ENCODE results near the gene AK9.

GRCh38 chr6:109466212-109466923 is 224.6 kb downstream of the AK9 start:
- TF ChIP-seq CTCF (IDR thresholded peaks at IDR 0.05): no peak
- no peak for TF ChIP-seq EZH2 (IDR thresholded peaks at IDR 0.05)

Data from neural progenitor cell (in vitro differentiated cells).